SK-N-SH treated with all-trans-retinoic acid at 6 μM for 48 hours (cell line): ENCODE data around the gene MXRA7.

ENCODE experiments used
- BACH2 ChIP-seq: fragments of 250-450 bp; sonication (Bioruptor Pico); IDR thresholded peaks from 2 replicates; pipeline ENCODE4 v1.9.0; 2021; ENCODE audit warnings: mild to moderate bottlenecking, borderline replicate concordance
- CSRNP3 ChIP-seq: fragments of 250-450 bp; sonication (Bioruptor Pico); IDR thresholded peaks from 2 replicates; pipeline ENCODE4 v1.5.1; 2021; ENCODE audit warnings: mild to moderate bottlenecking, moderate library complexity
- GLIS3 ChIP-seq: fragments of 250-450 bp; sonication (Bioruptor Pico); IDR thresholded peaks from 2 replicates; pipeline ENCODE4 v1.5.0; 2020; ENCODE audit warnings: mild to moderate bottlenecking, moderate library complexity
- OSR1 ChIP-seq: fragments of 250-450 bp; sonication (Bioruptor Pico); IDR thresholded peaks from 2 replicates; pipeline ENCODE4 v1.8.0; 2022; ENCODE audit warnings: moderate library complexity, mild to moderate bottlenecking, inconsistent platforms
- TCF4 ChIP-seq: fragments of 250-450 bp; sonication (Bioruptor Pico); IDR thresholded peaks from 2 replicates; pipeline ENCODE4 v1.8.0; 2021; ENCODE audit warnings: mild to moderate bottlenecking, moderate library complexity, borderline replicate concordance
- ZFP3 ChIP-seq: fragments of 250-450 bp; sonication (Bioruptor Pico); IDR thresholded peaks from 2 replicates; pipeline ENCODE4 v1.5.0; 2020; ENCODE audit warnings: mild to moderate bottlenecking, moderate library complexity
- ZNF70 ChIP-seq: fragments of 450-650 bp; formaldehyde crosslinking; IDR thresholded peaks from 2 replicates; pipeline ENCODE4 v1.5.0; 2020; ENCODE audit warnings: mild to moderate bottlenecking, moderate library complexity
- TF ChIP-seq, protein P1 (sequence below): fragments of 250-450 bp; sonication (Bioruptor Pico); IDR thresholded peaks from 2 replicates; pipeline ENCODE4 v1.8.0; 2020; ENCODE audit warnings: mild to moderate bottlenecking, moderate library complexity, borderline replicate concordance
- TF ChIP-seq, protein P2 (sequence below): fragments of 250-450 bp; sonication (Bioruptor Pico); IDR thresholded peaks from 2 replicates; pipeline ENCODE4 v1.5.1; 2020; ENCODE audit warnings: low read depth, mild to moderate bottlenecking, moderate library complexity

GRCh38 chr17:76635039-76635438 is 75.7 kb downstream of the MXRA7 start:
- TF ChIP-seq BACH2: no peak
- no peak for TF ChIP-seq ZNF70 (CRISPR knock-in tag)
- no peak for TF ChIP-seq OSR1 (CRISPR knock-in tag)
- TF ChIP-seq, protein P1, sequence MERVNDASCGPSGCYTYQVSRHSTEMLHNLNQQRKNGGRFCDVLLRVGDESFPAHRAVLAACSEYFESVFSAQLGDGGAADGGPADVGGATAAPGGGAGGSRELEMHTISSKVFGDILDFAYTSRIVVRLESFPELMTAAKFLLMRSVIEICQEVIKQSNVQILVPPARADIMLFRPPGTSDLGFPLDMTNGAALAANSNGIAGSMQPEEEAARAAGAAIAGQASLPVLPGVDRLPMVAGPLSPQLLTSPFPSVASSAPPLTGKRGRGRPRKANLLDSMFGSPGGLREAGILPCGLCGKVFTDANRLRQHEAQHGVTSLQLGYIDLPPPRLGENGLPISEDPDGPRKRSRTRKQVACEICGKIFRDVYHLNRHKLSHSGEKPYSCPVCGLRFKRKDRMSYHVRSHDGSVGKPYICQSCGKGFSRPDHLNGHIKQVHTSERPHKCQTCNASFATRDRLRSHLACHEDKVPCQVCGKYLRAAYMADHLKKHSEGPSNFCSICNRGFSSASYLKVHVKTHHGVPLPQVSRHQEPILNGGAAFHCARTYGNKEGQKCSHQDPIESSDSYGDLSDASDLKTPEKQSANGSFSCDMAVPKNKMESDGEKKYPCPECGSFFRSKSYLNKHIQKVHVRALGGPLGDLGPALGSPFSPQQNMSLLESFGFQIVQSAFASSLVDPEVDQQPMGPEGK (CRISPR knock-in tag): no peak
- TF ChIP-seq ZFP3 (CRISPR knock-in tag): no peak
- no peak for TF ChIP-seq CSRNP3 (CRISPR knock-in tag)
- TF ChIP-seq, protein P2, sequence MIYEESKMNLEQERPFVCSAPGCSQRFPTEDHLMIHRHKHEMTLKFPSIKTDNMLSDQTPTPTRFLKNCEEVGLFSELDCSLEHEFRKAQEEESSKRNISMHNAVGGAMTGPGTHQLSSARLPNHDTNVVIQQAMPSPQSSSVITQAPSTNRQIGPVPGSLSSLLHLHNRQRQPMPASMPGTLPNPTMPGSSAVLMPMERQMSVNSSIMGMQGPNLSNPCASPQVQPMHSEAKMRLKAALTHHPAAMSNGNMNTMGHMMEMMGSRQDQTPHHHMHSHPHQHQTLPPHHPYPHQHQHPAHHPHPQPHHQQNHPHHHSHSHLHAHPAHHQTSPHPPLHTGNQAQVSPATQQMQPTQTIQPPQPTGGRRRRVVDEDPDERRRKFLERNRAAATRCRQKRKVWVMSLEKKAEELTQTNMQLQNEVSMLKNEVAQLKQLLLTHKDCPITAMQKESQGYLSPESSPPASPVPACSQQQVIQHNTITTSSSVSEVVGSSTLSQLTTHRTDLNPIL (CRISPR knock-in tag): no peak
- no peak for TF ChIP-seq GLIS3 (CRISPR knock-in tag)
- TF ChIP-seq TCF4 (CRISPR knock-in tag): no peak
